ENCODE measurements around the gene RNU1-2. TPM values are rescaled to one million over a fixed set of nuclear protein-coding genes. Genes with fewer than 3 reads are reported as not detected.
"Not testable (repeated sequence)": the region's sequence is repeated elsewhere in the genome, so short reads cannot be mapped to it uniquely, and the experiment has no call there.

RNU1-2 gene
- total and polyA plus RNA-seq, 2 of the 8 experiments (the other 6 are each of a cell fraction or from before 2014, with no cell fraction given): 145 to 1,303 TPM

GRCh38 chr1:16871171-16871570 is 24.6 kb upstream of the RNU1-2 start:
- H3K27ac ChIP-seq (ENCODE audit: low read depth, low read length); H3K23me2 ChIP-seq (ENCODE audit: low read depth, low read length); POLR2A ChIA-PET (ENCODE audit: partially characterized antibody); H4K91ac ChIP-seq (replicated peaks; ENCODE audit: insufficient read length, low read length); H3K23ac ChIP-seq (ENCODE audit: insufficient read length); H4K20me1 ChIP-seq (replicated peaks in 1 of 2; ENCODE audit: control insufficient read depth in 1 of 2, insufficient read depth in 2 of 2, low read length in 2 of 2); H2BK20ac ChIP-seq (ENCODE audit: low read length); H3K9me3 ChIP-seq (ENCODE audit: insufficient read depth in 2 of 2, low read depth in 1 of 2, low read length in 1 of 2); H3K4me1 ChIP-seq (replicated peaks in 1 of 4; ENCODE audit: control insufficient read depth in 3 of 4, insufficient read depth in 4 of 4, low read length in 3 of 4); H2BK12ac ChIP-seq (ENCODE audit: low read depth, low read length); FAIRE-seq; H4K8ac ChIP-seq (ENCODE audit: extremely low read depth, insufficient read depth, low read length); H3K36me3 ChIP-seq (ENCODE audit: control insufficient read depth in 2 of 4, insufficient read depth in 4 of 4, low read length in 3 of 4); H2BK120ac ChIP-seq (replicated peaks; ENCODE audit: low read depth, low read length); H3K14ac ChIP-seq (ENCODE audit: insufficient read length); H3K4ac ChIP-seq (replicated peaks; ENCODE audit: insufficient read length, low read depth, low read length); H3K18ac ChIP-seq (ENCODE audit: extremely low read depth, low read length); DNase-seq (ENCODE audit: low read depth in 1 of 2, low spot score in 2 of 2); H3K79me2 ChIP-seq (ENCODE audit: control insufficient read depth in 1 of 2, insufficient read depth in 2 of 2, low read length in 2 of 2); H3K79me1 ChIP-seq (ENCODE audit: low read depth, low read length); H4K5ac ChIP-seq (ENCODE audit: insufficient read length, low read depth, low read length); H2BK5ac ChIP-seq (ENCODE audit: low read depth, low read length); H2AFZ ChIP-seq (ENCODE audit: low read length); H2AK5ac ChIP-seq (ENCODE audit: low read depth, low read length); H2BK15ac ChIP-seq (ENCODE audit: low read length); H3K9ac ChIP-seq (replicated peaks in 1 of 4; ENCODE audit: extremely low read depth in 1 of 4, low read depth in 3 of 4, low read length in 3 of 4); H3K56ac ChIP-seq (replicated peaks; ENCODE audit: insufficient read length, low read depth, low read length): not testable (repeated sequence)
- Histone ChIP-seq H3K4me3 (ENCODE audit: extremely low read depth in 1 of 4, insufficient read depth in 2 of 4, low read depth in 3 of 4, low read length in 4 of 4) (peak overlapping the region in 3 of 4 experiments; percentile 5 to 61 (median 20); a peak in 3 of 8 replicates), H3K27me3 (replicated peaks in 1 of 4; ENCODE audit: control insufficient read depth in 3 of 4, extremely low read depth in 1 of 4, insufficient read depth in 3 of 4, low read length in 3 of 4) (peaks cover 0 to 16% (median 6%) of the 10 kb centered on the region in 4 experiments; a peak in 6 of 7 replicates), H3K4me2 (ENCODE audit: insufficient read depth in 1 of 2, low read depth in 2 of 2, low read length in 2 of 2) (peak overlapping the region; percentile 55 to 89)
- TF ChIP-seq EZH2 (IDR thresholded peaks at IDR 0.05; ENCODE audit: low read depth, low read length, severe bottlenecking): peak; percentile 4
- WGBS, 2 experiments (ENCODE audit: extremely low coverage in 1 of 2, insufficient coverage in 1 of 2, insufficient read length in 1 of 2, insufficient replicate concordance in 2 of 2, low coverage in 1 of 2, low lambda C conversion rate in 2 of 2, missing lambda C conversion rate in 1 of 2): 80% methylated on average over 18 of the region's 23 CpGs; no CpG with 5 or more reads in 1 of the 2 experiments
- CTCF ChIA-PET (ENCODE audit: partially characterized antibody): interaction anchor here (0.6 kb wide), 1 partner anchor 8 kb away, joined by 3 read pairs; no protein-coding TSS in a partner anchor

All from H1 (cell line).